LNCaP clone FGC (cell line): ENCODE results near the gene CHPF2.

Experiments used
- DNase-seq: peaks from one replicate; pipeline ENCODE4 v3.0.0-alpha.2; 2011; ENCODE audit warnings: low read depth
- H3K4me3 ChIP-seq: 2 replicates; pipeline ENCODE4 v1.5.1; 2011; ENCODE audit warnings: mild to moderate bottlenecking, low read depth, low read length, control low read depth
- TF ChIP-seq, protein P1 (sequence below): IDR thresholded peaks from 2 replicates; pipeline ENCODE4 v1.5.1; 2012; ENCODE audit warnings: mild to moderate bottlenecking; ENCODE audit not compliant: control insufficient read depth, insufficient read depth; ENCODE audit errors: extremely low read depth

CHPF2 gene

DNA sequence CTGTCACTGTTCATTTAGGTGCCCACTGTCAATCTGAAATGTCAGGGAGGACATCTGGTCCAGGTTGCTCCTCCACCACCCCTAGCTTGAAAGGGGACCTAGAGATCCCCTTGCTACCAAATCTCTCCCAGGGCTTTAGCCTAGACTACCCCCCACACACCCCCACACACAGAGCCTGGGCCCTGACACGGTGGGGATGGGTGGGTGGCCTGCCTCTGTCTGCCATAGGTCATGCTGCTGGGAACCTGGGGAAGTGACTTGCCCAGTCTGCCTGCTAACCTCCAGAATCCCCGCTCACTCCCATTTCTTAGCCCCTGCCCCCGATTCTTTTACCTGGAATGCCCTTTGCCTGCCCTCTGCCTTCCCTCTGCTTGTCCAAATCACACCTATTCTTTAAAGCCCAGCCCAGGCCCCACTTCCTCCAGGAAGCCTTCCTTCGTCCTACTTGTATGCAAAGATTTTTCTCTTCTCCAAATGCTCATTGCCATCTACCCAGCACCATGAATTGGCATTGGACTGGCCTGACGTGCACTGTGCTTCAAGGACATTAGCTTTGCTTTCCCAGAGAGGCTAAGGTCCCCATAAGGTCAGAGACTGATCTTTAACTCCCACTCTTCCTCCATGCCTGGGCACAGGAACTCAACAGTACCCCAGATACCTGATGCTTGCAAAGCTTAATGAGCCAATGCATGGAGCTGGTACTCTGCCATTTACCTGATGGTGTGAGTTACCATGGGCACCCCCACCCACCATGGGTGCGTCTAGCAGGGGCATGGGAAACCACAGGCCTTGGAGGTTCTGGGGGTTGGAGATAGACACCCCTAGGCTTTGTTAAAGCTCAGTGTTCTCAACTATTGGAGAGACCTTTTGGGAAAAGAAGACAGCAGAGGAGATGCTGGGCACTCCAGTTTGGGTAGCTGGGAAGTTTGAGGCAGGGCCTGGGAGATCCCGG lies 18.2 kb downstream of the CHPF2 start:
- no peak overlapping the region for H3K4me3 ChIP-seq
- TF ChIP-seq, protein P1, sequence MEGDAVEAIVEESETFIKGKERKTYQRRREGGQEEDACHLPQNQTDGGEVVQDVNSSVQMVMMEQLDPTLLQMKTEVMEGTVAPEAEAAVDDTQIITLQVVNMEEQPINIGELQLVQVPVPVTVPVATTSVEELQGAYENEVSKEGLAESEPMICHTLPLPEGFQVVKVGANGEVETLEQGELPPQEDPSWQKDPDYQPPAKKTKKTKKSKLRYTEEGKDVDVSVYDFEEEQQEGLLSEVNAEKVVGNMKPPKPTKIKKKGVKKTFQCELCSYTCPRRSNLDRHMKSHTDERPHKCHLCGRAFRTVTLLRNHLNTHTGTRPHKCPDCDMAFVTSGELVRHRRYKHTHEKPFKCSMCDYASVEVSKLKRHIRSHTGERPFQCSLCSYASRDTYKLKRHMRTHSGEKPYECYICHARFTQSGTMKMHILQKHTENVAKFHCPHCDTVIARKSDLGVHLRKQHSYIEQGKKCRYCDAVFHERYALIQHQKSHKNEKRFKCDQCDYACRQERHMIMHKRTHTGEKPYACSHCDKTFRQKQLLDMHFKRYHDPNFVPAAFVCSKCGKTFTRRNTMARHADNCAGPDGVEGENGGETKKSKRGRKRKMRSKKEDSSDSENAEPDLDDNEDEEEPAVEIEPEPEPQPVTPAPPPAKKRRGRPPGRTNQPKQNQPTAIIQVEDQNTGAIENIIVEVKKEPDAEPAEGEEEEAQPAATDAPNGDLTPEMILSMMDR, result no peak
- no peak for DNase-seq

DNA sequence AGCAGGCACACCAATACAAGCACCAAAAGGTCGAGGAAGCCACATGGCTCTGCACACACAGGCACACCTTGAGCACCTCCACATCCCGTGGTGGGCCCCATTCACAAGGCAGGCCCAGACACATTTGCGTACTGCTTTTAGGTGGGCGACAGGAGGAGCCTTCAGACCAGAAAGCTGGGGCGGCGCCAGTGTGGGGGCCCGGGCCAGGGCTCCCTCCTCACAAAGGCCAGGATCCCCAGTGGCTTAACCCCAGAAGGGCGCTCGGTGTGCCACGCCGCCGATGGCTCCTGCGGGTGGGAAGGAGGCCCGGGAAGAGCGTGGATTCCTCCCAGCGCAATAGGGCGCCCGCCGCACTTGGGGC lies 19.0 kb downstream of the CHPF2 start:
- peak overlapping the region; percentile 16; the same call in 1 of the 2 replicates for H3K4me3 ChIP-seq
- no peak for DNase-seq
- TF ChIP-seq, protein P1, result no peak

DNA sequence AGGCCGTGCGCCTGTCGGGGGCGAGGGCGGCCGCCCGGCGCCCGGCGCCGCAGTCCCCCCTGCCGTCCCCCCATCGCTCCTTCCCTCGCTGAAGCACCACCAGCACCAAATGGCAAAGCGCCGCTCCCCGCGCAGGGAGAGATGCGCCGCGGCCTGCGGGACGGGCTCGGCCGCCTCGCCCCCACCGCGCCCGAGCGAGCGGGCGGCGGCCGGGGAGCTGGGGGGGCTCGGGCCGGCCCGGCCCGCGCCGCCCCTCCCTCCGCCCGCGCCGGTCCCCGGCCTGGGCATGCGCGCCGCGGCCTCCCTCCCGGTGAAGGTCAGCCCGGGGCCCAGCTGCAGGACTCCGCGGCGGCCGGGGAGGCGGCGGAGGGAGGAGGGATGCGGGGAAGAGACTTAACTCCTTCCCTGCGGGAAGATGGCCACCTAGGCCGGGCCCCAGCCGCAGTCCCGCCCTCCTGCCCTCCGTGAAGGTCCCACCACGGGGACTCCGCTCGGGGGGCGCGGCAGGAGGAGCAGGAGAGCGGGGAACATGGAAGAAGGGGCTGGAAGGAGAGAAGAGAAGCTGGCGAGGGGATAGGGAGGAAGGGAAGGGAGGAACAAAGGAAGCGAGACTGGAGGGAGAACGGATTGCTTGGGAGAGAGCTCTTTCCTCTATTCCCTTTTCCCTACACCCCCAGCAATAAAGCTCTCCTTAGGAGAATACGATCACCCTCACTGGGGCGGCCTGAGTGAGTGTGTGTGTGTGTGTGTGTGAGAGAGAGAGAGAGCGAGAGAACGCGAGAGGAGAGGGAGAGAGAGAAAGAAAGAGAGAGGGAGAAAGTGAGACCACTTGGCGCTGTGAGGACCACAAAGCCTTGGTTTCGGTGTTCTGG lies 19.6 kb downstream of the CHPF2 start:
- TF ChIP-seq, protein P1, result no peak
- no peak for DNase-seq
- H3K4me3 ChIP-seq, result peak overlapping the region; percentile 45

DNA sequence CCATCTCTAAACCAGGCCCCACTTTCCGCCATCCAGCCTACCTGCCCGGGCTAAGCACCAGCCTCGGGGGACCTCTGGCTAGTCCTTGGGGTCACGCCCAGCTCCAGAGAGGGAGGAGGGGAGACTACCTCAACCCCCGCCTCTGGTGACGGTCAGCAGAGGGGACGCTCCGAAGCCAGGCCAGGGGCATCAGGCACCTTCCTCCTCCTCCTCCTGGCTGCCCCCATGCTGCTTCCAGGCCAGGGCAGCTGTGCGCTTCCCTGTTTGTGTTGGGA lies 20.2 kb downstream of the CHPF2 start:
- H3K4me3 ChIP-seq, result no peak overlapping the region; the same call in 1 of the 2 replicates
- no peak for DNase-seq
- TF ChIP-seq, protein P1, result no peak

DNA sequence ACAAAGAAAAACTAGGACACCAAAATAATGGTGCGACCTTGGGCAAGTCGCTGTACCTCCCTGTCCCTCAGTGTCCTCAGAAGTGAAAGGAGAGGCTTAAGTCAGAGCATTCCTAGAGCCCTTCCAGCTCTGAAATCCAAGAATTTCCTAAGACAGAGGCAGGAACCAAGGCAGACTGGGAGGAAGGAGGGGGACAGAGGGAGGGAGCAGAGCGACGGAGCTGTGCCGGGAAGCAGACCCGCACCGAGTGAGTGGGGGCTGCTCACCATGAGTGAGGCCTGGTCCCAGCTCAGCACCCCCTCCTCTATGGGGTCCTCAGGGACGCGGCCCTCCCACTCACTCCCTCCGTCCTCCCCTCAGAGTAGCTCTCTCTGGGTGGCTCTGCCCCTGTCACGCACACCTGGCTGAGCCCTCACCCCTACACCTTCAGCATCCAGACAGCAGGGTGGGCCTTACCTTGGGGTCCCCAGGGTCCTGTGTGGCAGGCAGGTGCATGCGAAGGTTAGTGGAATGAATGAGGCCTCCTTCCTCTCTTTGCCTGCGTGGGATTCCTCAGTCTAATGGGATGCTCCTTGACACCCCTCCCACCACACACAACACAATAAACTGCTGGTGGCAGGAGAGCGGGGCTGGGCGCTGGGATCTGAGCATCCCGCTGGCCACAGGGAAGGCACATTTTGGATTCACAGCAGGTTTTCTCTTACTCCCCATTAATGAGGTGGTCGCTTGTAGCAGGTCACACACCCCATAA lies 20.9 kb downstream of the CHPF2 start:
- TF ChIP-seq, protein P1, result no peak
- DNase-seq, result no peak
- no peak overlapping the region for H3K4me3 ChIP-seq

DNA sequence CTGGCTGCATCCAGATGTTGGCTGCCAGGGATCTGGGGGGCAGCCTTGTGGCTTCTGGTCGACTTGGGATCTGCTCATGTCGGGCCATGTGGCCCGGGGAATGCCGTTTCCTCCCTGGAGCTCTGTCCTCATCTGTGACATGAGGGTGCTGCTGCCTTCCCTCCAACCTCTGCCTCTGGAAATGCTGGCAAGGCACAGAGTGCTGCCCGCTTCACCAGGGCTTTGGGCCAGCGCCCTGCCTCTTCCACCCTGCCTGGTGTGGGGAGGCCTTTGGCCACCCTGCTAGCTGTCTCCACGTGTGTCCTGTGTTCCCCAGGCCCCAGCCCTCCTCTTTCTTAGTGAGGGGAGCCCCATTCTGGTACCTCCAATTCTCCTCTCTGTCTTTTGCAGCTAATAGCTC lies 22.0 kb downstream of the CHPF2 start:
- TF ChIP-seq, protein P1, result no peak
- no peak overlapping the region for H3K4me3 ChIP-seq
- DNase-seq, result no peak
